ENCODE data around the gene PRRT1. TPM values are rescaled to one million over a fixed set of nuclear protein-coding genes. Genes with fewer than 3 reads are reported as not detected.
"Not testable (repeated sequence)": the region's sequence is repeated elsewhere in the genome, so short reads cannot be mapped to it uniquely, and the experiment has no call there.

PRRT1 gene
- total RNA-seq, 4 donors from 2014 or later, result 3.1 to 4.1 (median 3.8) TPM; not detected in 1

DNA sequence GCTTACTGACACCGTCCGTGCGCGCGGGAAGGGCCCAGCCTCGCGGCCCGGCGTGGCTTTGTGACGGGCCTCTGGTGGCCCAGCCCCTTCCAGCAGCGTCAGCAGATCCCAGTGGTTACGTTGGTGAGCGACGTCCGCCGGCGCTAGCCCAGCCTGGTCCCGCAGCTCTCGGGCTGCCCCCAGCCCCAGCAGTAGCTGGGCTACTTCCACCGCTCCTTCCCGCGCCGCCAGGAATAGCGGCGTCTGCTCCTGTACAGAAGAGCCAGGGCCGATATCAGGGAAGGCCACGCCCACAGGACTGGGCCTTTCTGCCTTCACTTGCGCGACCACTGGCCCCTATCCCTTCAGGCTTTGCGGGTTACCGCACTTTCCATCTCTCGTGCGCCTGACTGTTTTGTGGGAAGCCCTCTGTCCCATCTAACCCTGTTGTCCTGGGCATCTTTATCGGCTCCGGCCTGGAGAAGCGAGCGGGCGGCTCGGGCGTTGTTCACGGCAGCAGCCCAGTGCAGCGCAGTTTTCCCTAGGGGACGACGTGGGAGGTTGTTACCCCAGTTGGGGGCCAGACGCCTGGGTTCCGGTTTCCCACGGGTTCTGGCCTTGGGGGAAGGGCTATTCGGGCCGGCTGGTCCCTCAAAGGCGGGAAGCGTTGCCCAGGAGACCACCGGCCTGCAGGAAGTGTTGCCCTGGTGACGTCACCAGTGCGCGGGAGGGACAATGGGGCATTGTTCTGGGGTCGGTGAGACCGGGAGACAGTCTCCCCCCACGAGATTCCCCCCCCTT, 44.4 kb upstream of the PRRT1 start:
- peak; percentile 98 for TF ChIP-seq POLR2A (IDR thresholded peaks at IDR 0.05)
- TF ChIP-seq, protein P1, sequence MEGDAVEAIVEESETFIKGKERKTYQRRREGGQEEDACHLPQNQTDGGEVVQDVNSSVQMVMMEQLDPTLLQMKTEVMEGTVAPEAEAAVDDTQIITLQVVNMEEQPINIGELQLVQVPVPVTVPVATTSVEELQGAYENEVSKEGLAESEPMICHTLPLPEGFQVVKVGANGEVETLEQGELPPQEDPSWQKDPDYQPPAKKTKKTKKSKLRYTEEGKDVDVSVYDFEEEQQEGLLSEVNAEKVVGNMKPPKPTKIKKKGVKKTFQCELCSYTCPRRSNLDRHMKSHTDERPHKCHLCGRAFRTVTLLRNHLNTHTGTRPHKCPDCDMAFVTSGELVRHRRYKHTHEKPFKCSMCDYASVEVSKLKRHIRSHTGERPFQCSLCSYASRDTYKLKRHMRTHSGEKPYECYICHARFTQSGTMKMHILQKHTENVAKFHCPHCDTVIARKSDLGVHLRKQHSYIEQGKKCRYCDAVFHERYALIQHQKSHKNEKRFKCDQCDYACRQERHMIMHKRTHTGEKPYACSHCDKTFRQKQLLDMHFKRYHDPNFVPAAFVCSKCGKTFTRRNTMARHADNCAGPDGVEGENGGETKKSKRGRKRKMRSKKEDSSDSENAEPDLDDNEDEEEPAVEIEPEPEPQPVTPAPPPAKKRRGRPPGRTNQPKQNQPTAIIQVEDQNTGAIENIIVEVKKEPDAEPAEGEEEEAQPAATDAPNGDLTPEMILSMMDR (IDR thresholded peaks at IDR 0.05), result no peak

DNA sequence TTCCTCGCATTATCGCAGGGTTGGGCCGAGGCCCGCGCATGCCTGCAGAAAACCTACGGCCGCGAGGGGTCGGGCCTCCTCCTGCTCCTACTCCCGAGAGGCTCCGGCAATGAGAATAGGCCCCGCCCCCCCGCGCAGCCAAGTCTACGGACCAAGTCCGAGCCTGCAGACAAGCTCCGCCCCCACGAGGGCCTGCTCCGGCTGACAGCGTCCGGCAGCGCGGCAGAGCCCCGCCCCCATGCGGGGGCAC, 43.8 kb upstream of the PRRT1 start:
- DNase-seq, result peak; percentile 100
- Histone ChIP-seq H3K36me3 (no peaks in the 10 kb centered on the region), H3K9me3 (no peaks in the 10 kb centered on the region), H3K4me3 (peak overlapping the region; percentile 69 to 80 (median 74)), H3K4me1 (peaks cover 3 to 38% (median 8%) of the 10 kb centered on the region in 4 donors), H3K27me3 (no peaks in the 10 kb centered on the region), H3K27ac (peak overlapping the region; percentile 94 to 99 (median 98))
- TF ChIP-seq POLR2A (IDR thresholded peaks at IDR 0.05), result no peak
- TF ChIP-seq, protein P1 (IDR thresholded peaks at IDR 0.05), result peak; percentile 56 to 82 (median 67)

More for the DNA sequence above, 44.4 kb upstream of the PRRT1 start:
- H3K4me3 ChIP-seq, result peak overlapping the region; percentile 69 to 80 (median 74)
- no peaks in the 10 kb centered on the region for H3K9me3 ChIP-seq
- H3K4me1 ChIP-seq, result peaks cover 3 to 33% (median 8%) of the 10 kb centered on the region in 4 donors
- H3K36me3 ChIP-seq, result no peaks in the 10 kb centered on the region
- DNase-seq, result peak; percentile 85 to 94 (median 92)
- peak overlapping the region; percentile 94 to 99 (median 98) for H3K27ac ChIP-seq
- no peaks in the 10 kb centered on the region for H3K27me3 ChIP-seq

DNA sequence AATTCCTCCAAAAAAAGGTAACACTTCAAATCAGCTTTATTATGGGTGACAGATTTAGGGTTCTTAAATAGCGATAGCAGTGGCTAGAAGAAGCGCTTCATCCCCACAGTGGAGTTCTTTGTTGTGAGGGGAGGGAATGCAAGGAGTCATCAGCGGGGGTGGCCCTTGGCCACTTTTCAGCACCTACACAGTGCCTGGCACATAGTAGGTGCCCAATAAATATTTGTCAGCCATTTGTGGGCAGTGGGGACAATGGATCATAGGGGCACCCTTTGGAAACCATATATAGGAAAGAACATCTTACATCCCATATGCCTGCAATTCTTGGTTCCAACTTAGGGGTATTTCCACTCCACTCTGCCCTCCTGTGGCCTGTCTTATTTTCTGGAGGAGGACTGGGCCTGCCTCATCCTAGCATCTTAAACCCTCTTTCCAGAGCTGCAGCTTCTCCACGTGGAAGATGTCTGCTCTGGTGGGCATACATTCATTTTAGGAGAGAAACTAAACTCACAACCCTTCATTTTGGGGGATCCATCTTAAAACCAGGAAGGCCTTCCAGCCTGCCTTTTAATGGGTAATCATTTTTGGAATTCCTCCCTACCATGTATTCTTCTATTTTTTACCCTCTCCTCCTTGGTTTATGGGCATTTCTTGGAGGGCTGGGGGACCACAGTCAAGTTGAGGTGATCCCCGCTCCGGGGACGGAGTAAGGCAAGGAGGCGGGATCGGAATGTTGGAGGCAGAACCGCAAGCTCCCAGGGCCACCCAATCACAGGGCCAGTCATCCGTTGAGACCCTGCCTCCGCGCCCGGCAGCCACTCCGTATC, 43.3 kb upstream of the PRRT1 start:
- Histone ChIP-seq H3K27me3 (no peaks in the 10 kb centered on the region), H3K9me3 (no peaks in the 10 kb centered on the region), H3K4me3 (peak overlapping the region; percentile 44 to 80 (median 62)), H3K4me1 (peaks cover 3 to 40% (median 8%) of the 10 kb centered on the region in 4 donors), H3K27ac (peak overlapping the region; percentile 80 to 98 (median 91)), H3K36me3 (no peaks in the 10 kb centered on the region)
- DNase-seq, result peak in 1 of 3 donors; percentile 40
- TF ChIP-seq POLR2A (IDR thresholded peaks at IDR 0.05), result peak; percentile 48 to 82
- TF ChIP-seq, protein P1 (IDR thresholded peaks at IDR 0.05), result peak in 5 of 6 experiments; percentile 4 to 77 (median 70)

DNA sequence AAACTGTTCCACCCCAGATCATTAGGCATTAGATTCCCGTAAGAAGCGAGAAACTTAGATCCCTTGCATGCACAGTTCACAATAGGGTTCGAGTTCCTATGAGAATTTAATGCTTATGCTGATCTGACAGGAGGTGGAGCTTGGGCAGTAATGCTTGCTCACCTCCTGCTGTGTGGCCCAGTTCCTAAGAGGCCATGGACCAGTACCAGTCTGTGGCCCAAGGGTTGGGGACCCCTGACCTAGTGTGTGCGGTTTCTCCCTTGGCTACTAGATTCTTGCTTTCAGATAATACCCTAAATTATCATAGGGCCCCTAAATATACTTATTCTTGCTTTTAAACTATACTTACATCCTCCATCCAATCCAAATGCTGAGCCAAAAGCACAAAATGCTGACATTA, 42.6 kb upstream of the PRRT1 start:
- H3K9me3 ChIP-seq, result no peaks in the 10 kb centered on the region
- no peaks in the 10 kb centered on the region for H3K27me3 ChIP-seq
- H3K4me1 ChIP-seq, result peaks cover 3 to 40% (median 8%) of the 10 kb centered on the region in 4 donors
- TF ChIP-seq POLR2A (IDR thresholded peaks at IDR 0.05), result no peak
- TF ChIP-seq, protein P1 (IDR thresholded peaks at IDR 0.05), result no peak
- H3K27ac ChIP-seq, result peak overlapping the region in 3 of 4 donors; percentile 80 to 98 (median 94)
- H3K36me3 ChIP-seq, result no peaks in the 10 kb centered on the region
- H3K4me3 ChIP-seq, result no peak overlapping the region
- no peak for DNase-seq

DNA sequence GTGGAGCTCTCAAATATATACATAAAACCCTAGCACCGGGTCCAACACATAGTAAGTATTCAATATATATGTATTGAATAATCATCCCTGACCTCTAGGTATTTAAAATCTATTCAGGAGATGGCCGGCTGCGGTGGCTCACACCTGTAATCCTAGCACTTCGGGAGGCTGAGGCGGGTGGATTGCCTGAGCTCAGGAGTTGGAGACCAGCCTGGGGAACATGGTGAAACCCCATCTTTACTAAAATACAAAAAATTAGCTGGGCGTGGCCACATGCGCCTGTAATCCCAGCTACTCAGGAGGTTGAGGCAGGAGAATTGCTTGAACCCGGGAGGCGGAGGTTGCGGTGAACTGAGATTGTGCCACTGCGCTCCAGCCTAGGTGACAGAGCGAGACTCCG, 41.4 kb upstream of the PRRT1 start:
- H3K9me3 ChIP-seq, H3K36me3 ChIP-seq, DNase-seq, H3K27me3 ChIP-seq: not testable (repeated sequence)
- Histone ChIP-seq H3K4me1 (peaks cover 3 to 51% (median 12%) of the 10 kb centered on the region in 4 donors), H3K4me3 (peak overlapping the region; percentile 51 to 92 (median 69)), H3K27ac (peak overlapping the region; percentile 90 to 98 (median 94))
